ENCODE measurements around the gene NHSL1.

Gene NHSL1

GRCh38 chr6:138473144-138473543 lies 26.1 kb downstream of the NHSL1 start:
- no peak for TF ChIP-seq BACH2 (CRISPR knock-in tag; IDR thresholded peaks at IDR 0.05; ENCODE audit: borderline replicate concordance)
- no peak for TF ChIP-seq RARB (CRISPR knock-in tag; IDR thresholded peaks at IDR 0.05)
- TF ChIP-seq GLIS3 (CRISPR knock-in tag; IDR thresholded peaks at IDR 0.05): no peak
- no peak for TF ChIP-seq ZNF565 (CRISPR knock-in tag; conservative IDR thresholded peaks at IDR 0.05; ENCODE audit: low read depth)
- no peak for TF ChIP-seq TCF4 (CRISPR knock-in tag; IDR thresholded peaks at IDR 0.05; ENCODE audit: borderline replicate concordance)
- TF ChIP-seq ZFP3 (CRISPR knock-in tag; IDR thresholded peaks at IDR 0.05): no peak
- no peak for TF ChIP-seq TOX (CRISPR knock-in tag; IDR thresholded peaks at IDR 0.05; ENCODE audit: borderline replicate concordance)
- no peak for TF ChIP-seq CSRNP3 (CRISPR knock-in tag; IDR thresholded peaks at IDR 0.05)
- no peak for TF ChIP-seq ESRRG (CRISPR knock-in tag; IDR thresholded peaks at IDR 0.05)
- no peak for TF ChIP-seq ZNF8 (CRISPR knock-in tag; IDR thresholded peaks at IDR 0.05)
- TF ChIP-seq CSDC2 (CRISPR knock-in tag; IDR thresholded peaks at IDR 0.05): no peak
- TF ChIP-seq PPARA (CRISPR knock-in tag; IDR thresholded peaks at IDR 0.05; ENCODE audit: borderline replicate concordance): no peak
- TF ChIP-seq OSR1 (CRISPR knock-in tag; IDR thresholded peaks at IDR 0.05): no peak
- no peak for ATAC-seq

GRCh38 chr6:138468320-138469015 lies 30.8 kb downstream of the NHSL1 start:
- no peak for TF ChIP-seq TSHZ2 (CRISPR knock-in tag; IDR thresholded peaks at IDR 0.05)
- TF ChIP-seq ZNF8 (CRISPR knock-in tag; IDR thresholded peaks at IDR 0.05): no peak
- no peak for TF ChIP-seq SNAI2 (CRISPR knock-in tag; IDR thresholded peaks at IDR 0.05)
- TF ChIP-seq PATZ1 (CRISPR knock-in tag; IDR thresholded peaks at IDR 0.05; ENCODE audit: borderline replicate concordance): no peak
- TF ChIP-seq POU6F1 (CRISPR knock-in tag; IDR thresholded peaks at IDR 0.05; ENCODE audit: borderline replicate concordance, low read depth): no peak
- no peak for TF ChIP-seq OSR1 (CRISPR knock-in tag; IDR thresholded peaks at IDR 0.05)
- no peak for TF ChIP-seq PPARA (CRISPR knock-in tag; IDR thresholded peaks at IDR 0.05; ENCODE audit: borderline replicate concordance)
- TF ChIP-seq CSRNP3 (CRISPR knock-in tag; IDR thresholded peaks at IDR 0.05): no peak
- no peak for TF ChIP-seq RARB (CRISPR knock-in tag; IDR thresholded peaks at IDR 0.05)
- no peak for TF ChIP-seq BACH2 (CRISPR knock-in tag; IDR thresholded peaks at IDR 0.05; ENCODE audit: borderline replicate concordance)
- TF ChIP-seq ISL1 (CRISPR knock-in tag; IDR thresholded peaks at IDR 0.05): no peak
- no peak for TF ChIP-seq ZNF70 (CRISPR knock-in tag; IDR thresholded peaks at IDR 0.05)
- no peak for TF ChIP-seq CREB5 (CRISPR knock-in tag; IDR thresholded peaks at IDR 0.05; ENCODE audit: low read depth)
- TF ChIP-seq TCF4 (CRISPR knock-in tag; IDR thresholded peaks at IDR 0.05; ENCODE audit: borderline replicate concordance): no peak
- TF ChIP-seq ARNTL (CRISPR knock-in tag; IDR thresholded peaks at IDR 0.05; ENCODE audit: borderline replicate concordance, low read depth): no peak
- no peak for TF ChIP-seq CSDC2 (CRISPR knock-in tag; IDR thresholded peaks at IDR 0.05)
- TF ChIP-seq ZFP30 (CRISPR knock-in tag; IDR thresholded peaks at IDR 0.05): no peak
- no peak for ATAC-seq

Data from SK-N-SH treated with all-trans-retinoic acid at 6 μM for 48 hours (cell line).